WI38 (cell line): ENCODE data around the gene ABCB9.
A peak's percentile ranks its signal among the peaks of the same experiment; 100 is the strongest.

Experiments used
- H3K4me3 ChIP-seq: 2 replicates; pipeline ENCODE4 v1.5.1; 2011; ENCODE audit warnings: low read depth, mild to moderate bottlenecking, control low read depth, low read length
- CTCF ChIP-seq: IDR thresholded peaks from 2 replicates; pipeline ENCODE4 v1.5.1; 2012; ENCODE audit warnings: low read depth, mild to moderate bottlenecking, control low read depth, low read length

Gene ABCB9

GRCh38 chr12:122891661-122892525, 74.4 kb downstream of the ABCB9 start:
- peak overlapping the region; percentile 51 for H3K4me3 ChIP-seq
- TF ChIP-seq CTCF, result no peak

DNA sequence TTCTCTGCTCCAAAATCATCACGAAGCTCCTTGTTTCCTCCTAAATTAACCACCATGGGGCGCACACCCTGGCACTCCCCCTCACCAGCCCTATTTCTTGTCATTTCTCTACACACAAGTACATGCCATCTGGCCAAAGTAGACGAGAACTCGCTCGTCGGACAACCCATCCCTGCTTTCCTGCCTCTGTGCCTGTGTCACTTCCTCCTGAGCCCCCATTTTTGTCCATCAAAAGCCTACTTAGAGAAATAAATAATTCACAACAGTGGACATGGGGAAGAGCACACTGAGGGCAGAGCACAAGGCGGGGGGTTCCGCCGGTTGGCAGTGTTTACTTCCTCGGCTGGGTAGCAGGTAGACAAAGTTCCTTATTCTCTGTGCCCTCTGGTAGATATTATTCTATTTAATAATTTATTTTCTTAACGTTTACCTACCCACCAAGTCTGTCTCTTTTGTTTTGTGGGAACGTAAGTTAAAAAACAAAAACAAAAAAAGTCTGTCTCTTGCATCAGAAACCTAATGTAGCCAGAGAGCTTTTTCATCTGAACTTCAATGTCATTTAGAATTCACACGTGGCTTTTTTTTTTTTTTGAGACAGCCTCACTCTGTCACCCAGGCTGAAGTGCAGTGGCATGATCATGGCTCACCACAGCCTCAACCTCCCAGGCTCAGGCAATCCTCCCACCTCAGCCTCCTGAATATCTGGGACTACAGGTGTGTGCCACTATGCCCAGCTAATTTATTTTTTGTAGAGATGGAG, 76.3 kb downstream of the ABCB9 start:
- no peak for TF ChIP-seq CTCF
- no peak overlapping the region for H3K4me3 ChIP-seq

- TF ChIP-seq CTCF, result no peak
- H3K4me3 ChIP-seq, result no peak overlapping the region
Measured at GRCh38 chr12:122888232-122888752, 78.0 kb downstream of the ABCB9 start.

DNA sequence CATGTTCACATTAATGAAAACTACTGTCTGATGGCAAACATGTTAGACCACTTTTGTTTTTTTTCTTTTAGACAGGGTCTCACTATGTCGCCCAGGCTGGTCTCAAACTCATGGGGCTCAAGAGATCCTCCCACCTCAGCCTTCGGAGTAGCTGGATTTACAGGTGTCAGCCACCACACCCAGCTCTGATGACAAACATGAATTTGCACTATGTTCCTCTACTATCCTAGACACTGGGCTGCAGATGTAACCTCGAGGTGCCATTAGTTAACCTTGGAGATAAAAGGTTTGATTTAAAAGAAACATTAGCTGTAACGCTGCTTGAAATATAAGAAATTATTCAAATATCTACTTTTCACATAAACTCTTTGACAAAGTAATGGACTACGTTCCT, 78.4 kb downstream of the ABCB9 start:
- no peak for TF ChIP-seq CTCF
- no peak overlapping the region for H3K4me3 ChIP-seq

- H3K4me3 ChIP-seq, result no peak overlapping the region
Measured at GRCh38 chr12:122886851-122887818, 79.1 kb downstream of the ABCB9 start.

GRCh38 chr12:122886161-122886560, 80.1 kb downstream of the ABCB9 start:
- no peak overlapping the region for H3K4me3 ChIP-seq
- no peak for TF ChIP-seq CTCF

More at GRCh38 chr12:122886851-122887818, 79.1 kb downstream of the ABCB9 start:
- TF ChIP-seq CTCF, result no peak
